Measurements from ENCODE around the gene RD3L.

GRCh38 chr14:103931422-103931821 lies 10.9 kb downstream of the RD3L start:
- TF ChIP-seq POLR2A (IDR thresholded peaks at IDR 0.05) (no peak), EP300 (IDR thresholded peaks at IDR 0.05) (no peak)

Measured in tibial nerve (tissue), 3 donors.